GM18508 (cell line): Measurements from ENCODE around the gene SKIDA1.

Experiments used
- ATAC-seq: cut with Tn5 transposase; IDR thresholded peaks from one replicate; pipeline ENCODE4 v1.9.1; 2021; ENCODE audit warnings: moderate number of reproducible peaks; ENCODE audit not compliant: insufficient read depth, unreplicated experiment

SKIDA1 gene

DNA sequence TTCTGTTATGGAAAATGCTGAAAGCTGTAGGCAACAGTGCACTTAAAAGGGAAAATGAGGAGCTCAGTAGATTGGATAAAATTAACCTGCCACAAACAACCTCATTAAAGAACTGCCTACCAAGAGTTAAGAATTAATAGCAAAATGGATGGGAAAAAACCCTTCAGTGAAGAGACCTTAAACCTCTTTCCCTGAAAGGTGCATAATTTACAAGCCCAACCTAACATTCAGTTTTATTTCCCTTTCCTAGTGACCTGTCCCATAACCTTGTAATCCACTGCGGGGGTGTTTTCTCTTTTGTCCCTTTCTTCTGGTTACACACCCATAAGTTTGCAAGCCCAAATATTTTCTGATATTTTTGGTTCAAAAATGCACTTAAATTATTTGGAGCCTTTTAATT lies 21.9 kb downstream of the SKIDA1 start:
- ATAC-seq, result no peak

DNA sequence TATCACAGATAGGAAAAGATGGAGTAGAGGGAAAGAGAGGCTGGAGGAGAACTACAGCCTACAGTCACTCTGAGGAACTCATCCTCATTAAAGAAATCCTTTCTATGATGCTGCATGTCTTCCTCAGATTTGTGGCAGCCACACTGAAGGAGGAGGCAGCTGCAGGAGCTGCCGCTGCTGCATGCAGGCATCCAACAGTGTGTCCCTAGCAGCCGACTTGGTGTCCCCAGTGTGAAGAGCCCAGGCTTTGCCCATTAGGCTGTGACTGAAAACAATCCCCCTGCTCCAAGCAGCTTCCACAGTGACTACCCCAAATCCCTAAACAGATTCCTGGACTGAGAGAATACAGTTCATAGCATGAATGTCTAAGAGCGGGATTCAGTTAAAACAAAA lies 23.1 kb downstream of the SKIDA1 start:
- no peak for ATAC-seq

DNA sequence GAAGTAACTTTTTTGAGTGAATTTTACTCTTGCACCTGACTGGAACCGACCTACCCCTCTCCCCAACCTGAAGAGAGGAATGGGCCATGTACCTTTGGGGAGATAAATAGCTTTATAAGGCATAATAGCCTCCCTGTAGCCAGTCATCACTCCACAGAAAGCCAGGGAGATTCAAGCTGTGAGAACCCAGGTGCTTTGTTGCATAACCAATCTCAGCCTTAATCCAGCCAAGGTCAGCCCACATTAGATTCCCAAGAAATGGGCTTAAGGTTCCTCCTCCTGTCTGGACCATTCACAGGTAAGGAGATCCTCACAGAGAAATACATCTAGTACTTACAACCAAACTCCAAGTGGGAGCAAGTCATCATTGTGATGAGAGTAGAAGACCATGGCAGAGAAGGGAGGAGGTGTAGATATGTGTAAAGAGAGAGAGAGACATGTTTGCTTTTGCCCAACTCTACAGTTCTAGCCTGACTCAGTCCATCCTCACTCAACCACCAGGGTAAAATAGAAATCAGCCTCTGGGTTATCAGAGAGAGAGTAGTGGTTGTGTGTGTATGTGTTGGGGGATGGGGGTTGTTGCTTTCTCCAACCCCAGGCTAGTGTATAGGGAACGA lies 23.6 kb downstream of the SKIDA1 start:
- ATAC-seq, result no peak

DNA sequence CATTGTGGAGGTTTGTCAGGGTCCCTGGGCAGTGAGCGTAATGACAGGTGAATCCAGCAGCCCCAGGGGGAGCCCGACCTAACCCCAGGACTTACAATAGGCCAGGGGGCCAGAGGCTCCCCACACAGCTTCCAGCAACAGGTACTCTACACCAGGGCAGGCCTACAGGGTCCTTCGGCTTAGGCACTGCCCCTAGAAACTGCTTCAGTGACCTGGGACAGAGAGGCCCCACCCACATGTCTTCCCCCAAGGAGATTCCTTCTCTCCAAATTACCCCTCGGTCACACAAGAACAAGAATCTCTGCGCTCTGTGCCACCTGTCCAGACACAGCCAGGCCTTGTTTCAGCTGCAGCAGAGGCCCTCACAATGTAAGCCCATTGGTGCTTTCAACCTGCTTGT lies 24.4 kb downstream of the SKIDA1 start:
- ATAC-seq, result no peak

DNA sequence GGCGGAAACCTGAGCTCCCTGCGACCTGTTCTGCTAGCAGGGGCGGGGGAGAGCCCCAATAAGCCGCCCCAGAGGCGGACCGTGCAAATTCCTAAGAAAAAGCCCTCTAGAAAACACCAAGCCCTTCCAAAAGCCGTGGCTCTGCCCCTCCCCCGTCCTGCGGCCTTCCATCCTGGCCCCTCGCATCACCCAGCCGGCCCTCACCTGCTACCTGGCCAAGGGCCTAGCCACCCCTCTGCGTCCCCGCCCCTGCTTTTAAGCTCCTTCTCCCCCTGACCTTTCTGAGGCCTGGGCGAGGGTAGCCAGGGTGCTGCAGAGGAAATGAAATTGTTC lies 24.9 kb downstream of the SKIDA1 start:
- no peak for ATAC-seq

DNA sequence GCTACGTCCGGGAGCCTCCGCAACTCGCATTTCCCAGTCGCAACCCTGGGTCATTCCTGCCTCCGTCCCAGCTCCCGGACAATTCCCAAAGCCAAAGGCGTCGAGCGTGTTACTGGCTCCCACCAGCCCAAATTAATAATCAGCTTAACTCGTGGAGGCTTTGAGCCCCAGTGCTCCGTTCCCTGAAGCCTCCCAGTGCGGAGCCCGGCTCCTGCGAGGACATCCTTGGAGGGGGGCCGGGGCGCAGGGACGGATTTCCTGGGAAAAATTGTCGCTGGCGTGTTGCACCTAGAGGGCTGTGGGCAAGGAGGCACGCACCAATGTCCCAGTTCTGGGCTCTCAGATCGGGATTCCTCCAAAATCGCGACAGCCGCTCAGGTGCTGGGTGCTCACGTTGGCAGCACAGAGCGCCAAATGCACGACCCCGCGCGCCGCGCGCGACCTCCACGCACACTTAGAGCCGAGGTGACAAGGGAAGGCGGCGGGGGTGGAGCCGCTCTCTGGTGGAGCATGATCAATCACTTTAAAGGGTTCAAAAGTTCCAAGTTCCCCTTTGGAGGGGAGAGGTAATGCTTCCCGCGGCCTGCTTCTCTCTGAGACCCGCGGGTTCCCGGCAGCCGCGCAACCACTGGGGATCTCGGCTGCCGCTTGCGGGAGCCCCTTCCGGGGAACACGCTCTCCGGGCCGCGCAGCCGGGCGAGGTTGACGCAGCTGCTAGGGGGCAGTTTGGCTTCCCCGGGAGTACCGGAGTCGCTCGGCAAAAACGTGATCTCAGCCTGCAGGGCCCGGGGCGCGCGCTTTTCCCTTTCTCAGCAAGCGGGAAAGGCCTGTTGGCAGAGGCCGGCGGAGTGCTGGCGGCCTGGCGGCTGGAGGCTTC lies 25.5 kb downstream of the SKIDA1 start:
- no peak for ATAC-seq

DNA sequence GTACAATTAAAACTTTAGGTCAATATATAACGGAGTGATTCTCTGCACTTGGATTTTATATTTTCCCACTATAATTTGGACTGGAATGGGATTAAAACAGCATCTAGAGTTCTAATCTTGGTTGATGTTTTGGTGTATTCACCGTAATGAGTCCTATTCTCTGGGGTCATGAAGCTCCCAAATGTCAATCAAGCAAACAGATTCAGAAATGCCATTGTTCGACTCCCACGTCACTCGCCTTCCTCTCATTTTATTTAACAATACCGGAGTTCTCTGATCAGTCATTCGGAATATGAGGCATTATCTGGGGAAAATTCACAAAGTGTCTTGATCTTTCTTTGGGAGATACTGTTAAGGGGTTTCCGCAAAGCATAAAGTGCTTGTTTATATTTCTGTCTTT lies 26.5 kb downstream of the SKIDA1 start:
- no peak for ATAC-seq

DNA sequence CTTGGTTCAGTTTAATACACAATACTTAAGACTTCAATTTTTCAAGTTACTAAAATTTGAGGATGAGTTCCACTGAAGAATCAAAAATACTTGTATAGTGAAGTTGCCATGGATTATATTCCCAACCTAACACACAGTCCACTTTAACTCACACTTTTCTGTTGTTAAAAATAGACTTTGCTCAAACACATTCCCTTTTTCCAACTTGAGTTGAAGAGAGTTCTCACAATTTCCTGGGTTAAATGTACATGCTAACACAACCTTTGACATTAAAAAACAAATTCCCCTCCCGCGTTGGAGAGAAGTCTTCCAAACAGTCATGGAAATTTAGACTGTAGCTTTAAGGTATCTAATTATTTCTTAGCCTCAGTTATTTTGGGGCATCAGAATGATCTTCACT lies 27.1 kb downstream of the SKIDA1 start:
- ATAC-seq, result no peak

DNA sequence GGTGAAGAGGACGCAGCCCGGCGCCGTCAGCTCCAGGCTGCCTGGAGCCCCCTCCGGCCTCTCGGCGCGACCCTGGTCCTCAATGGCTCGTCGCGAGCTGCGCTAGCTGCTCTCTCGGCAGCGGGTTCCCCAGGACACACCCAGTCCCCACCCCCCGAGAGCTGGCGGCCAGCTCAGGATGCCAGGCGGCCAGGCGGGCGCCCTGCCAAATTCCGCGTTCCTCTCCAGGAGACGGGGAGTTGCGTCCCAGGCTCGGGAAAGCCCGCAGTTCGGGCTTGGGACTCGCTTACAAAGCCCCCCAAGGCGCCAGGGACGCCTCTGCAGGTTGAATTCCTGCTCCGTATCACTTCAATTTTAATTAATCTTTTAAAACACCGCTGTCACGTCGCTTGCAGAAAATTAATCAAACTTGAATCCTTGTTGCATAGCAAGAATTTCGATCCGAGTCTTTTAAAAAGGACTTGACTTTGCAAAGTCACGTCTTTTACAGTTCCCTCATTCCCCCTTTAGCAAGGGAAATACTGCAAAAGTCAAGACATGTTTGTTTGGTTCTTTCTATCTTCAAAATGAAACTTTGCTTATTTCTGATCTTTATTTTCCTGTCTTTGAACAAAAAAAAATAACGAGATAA lies 28.2 kb downstream of the SKIDA1 start:
- no peak for ATAC-seq

DNA sequence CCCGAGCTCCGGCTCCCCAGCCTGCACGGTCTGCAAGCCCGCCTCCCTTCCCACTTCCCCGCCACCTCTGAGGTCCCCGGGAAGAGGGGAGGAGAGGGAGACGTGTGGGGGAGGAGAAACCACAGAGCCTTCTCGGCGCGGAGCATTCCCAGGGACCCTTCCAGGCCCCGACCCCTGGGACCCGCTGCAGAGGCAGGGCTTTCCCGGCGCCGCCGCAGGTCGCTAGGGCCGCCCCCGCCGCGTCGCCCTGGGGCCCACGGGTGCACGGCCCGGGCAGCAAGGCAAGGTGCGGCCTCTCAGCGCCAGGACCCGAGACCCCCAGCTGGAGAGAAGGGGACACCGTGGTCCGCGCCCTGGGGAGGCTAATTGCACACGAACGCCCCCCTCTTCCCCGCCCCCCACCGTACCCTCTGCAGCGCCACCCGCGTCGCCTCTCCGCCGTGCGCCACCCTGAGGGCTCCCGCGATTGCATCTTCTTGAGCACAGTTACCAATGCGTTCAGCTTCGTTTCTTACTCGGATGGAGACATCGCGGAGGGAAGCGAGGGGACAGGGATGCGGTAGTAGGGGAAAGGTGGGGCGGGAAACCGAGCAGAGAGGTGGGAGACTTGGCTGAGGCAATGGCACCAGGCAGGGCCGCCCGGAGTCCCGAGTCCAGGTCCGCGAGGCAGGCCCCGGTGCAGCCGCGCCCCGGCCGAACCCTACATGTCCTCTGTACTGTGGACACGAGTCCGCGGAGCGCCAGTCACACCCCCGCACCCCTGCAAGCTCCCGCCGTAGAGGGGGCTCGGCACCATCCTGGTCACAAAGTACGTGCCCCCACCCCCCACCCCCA lies 28.9 kb downstream of the SKIDA1 start:
- ATAC-seq, result no peak

DNA sequence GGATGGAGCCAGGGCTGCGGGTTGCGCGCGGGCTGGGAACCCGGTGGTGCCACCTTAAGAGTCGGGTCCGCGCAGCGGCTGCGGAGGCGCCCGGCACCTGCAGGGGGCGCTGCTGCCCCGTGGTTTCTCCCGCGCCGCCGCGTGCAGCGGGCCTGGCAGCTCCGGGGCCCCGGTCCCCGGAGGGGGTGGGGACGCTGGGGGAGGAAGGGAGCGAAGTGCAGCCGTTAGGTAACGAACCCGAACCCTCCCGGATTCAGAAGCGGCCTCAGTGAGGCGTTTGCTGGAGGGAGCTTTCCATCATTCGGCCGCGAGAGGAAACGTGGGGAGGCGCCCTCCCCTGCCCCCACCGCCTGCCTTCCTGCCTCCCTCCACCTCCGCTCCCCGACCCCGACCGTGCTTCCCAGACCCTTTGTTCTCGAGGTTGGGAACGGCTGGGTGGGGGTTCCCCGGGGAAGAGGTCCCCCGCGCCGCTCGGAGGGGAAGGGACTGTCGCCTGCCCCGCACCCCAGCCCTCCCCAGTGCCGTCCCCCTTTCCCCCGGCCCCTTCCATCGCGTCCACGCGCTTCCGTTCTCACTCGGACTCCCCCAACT lies 29.6 kb downstream of the SKIDA1 start:
- peak; percentile 44 for ATAC-seq

DNA sequence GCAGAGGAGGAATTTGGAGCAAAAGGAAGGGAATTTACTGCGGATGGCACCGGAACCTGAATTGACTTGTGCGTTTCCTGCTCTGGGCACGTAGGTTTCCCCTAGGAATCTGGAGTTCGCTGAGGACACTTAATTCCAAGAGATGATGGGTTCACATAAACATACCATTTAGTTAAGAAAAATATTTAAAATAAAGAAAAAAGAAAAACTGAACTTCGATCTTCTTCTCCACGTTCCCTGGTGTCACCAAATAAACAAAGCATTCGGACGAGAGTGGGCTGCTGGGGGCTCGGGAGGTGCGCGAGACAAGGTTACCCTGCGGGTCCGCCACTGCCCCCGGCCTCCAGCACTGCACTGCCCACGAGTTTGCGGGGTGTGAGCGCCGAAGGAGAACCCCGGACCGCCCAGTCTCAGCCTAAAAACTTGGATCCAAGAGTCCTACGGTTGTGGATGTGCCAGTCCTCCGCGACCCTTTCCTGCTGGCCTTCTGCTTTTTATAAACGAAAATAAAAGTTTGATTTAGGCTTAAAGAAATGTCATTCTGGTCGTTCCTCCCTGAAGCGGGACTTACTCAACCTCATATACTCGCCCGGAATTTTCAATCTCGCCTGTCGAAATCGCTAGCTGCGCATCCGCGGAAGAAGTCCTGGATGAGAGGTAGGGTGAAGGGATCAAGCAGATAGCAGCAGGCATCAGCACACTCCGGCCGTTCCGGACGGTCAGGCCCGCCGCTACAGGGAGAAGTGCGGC lies 30.3 kb downstream of the SKIDA1 start:
- ATAC-seq, result no peak

DNA sequence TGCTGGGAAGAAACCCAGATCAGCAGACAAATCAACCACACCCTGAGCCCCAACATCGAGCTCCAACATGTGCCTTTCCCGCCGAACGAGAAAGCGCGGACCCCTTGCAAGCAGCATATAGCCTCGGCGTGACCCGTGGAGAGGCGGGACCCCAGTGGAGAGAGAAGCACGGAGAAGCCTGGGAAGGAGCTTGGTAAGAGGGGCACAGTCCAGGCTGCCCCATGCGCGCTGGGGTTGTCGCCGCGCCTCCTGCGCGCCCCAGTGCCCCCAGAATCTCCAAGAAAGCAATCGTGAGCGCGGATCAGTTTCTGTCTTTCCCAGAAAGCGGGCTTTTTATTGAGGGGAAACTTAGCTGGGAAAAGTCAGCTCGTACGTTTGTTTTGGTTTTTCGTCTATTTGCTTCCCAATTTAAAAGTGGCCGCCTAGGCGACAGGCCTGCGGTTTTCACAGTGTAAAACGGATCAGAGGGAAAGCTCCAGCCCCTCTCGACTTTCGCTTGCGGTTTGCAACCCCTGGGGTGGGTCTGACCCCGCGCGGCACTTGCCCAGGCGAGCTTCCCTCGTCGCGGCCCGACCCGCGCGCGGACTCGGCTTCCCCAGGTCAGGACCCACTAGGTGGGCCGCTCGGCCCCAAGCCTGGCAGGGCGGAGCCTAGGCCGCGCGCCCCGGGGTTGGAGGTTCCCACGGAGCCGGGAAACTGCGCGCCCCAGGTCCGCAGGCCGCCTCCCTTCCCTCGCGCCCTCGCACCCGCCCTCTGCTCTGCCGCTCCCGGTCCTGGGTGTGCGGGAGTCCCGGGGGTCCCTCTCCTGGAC lies 31.1 kb downstream of the SKIDA1 start:
- ATAC-seq, result no peak

DNA sequence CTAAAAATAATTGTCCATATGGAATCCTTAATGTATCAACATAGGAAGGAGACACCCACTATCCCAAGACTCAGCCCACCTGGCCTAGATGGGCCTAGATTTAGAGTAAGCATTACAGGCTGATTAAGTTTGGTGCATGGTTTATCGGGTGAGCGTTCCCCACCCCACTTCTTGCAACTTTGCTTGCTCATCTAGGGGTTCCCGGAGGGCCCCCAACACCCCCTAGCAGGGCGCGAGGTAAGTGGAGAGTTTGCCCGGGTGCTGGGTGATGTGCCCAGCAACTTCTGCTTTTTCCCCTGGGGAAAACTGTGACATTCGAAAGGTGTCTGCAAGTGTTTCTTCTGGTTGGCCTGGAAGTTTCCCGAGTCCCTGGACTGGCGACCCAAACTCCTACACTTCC lies 31.7 kb downstream of the SKIDA1 start:
- ATAC-seq, result no peak

DNA sequence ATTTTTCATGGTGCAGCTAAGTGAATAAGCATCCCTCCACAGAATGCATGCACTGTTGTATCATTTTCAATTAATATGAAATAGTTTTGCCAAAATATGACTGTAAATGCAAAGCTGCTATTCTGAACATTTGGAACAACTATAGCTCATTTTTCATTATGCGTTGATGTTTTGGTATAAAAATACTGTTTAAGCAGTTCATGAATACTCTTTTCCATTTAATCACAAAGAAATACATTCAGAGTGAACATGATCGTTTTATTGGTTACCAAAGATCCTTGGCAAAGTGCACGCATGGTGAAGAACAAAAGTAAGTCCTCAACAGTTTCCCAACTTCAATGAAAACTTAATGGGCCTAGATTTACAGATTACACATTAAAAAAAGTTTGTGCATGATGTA lies 33.1 kb downstream of the SKIDA1 start:
- ATAC-seq, result no peak

DNA sequence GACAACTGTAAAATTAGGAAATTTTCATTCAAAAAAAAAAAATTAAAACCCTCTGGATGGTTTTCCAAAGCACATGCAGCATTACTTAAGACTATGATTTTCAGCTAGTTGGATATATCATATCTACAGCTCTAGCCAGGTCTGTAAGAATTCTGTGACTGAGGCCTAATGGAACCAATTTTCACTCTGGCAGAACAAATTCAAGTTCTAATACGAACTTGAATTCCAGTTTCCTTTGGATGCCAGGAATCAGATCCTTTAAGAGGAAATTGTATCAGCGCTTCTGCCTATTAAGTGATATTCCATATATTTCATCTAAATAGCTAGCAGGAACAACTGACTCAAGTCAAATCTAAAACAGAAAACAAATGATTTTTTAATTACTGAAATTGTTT lies 34.8 kb downstream of the SKIDA1 start:
- ATAC-seq, result no peak

DNA sequence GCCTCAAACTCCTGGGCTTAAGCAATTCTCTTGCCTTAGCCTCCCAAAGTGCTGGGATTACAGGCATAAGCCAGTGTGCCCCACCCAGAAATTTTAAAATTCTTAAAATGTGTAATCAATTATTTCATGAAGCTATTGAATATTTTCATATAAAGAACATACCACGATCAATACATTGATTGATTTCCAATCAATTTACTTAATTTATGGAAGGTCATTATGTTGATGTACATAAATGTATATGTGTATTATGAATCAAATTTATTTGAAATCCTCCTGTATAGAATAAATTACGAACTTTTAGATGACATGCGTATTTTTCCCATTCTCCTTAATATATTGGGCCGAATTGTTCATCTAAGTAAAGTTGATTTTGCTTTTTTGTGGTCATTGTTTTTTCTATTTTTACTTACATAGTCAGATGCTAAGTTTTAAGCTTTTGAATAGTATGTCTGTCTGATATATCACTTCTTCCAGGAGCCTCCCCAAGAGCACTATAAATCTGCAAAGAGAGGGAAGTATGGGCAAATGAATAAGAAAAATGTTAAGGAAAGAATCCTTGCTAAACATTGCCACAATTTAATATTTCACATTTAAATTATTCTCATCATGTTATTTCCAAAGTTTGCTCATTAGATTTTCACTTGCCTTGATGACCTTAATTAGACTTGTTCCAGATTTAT lies 35.3 kb downstream of the SKIDA1 start:
- no peak for ATAC-seq

DNA sequence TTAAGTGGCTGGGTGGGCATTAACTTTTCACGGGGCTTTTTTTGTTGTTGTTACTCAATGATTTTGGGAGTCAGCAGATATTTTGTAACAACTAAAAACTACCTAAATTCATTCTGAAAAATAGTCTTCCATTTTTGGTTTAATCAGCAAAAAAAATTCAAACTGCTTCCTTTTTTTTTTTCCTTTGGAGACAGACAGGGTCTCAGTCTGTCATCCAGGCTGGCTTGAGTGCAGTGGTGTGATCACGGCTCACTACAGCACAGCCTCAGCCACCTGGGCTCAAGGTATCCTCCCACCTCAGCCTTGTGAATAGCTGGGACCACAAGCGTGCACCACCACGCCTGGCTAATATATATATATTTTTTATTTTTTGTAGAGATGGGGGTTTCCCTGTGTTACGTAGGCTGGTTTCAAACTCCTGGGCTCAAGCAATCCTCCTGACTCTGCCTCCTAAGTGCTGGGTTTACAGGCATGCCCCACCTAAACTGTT lies 36.5 kb downstream of the SKIDA1 start:
- ATAC-seq, result no peak
